ENCODE results near the gene MAPK10. TPM values are rescaled to one million over a fixed set of nuclear protein-coding genes. Genes with fewer than 3 reads are reported as not detected.

MAPK10 gene
- total and polyA plus RNA-seq, 2 experiments from 2014 or later: 3.6 to 8.1 TPM

DNA sequence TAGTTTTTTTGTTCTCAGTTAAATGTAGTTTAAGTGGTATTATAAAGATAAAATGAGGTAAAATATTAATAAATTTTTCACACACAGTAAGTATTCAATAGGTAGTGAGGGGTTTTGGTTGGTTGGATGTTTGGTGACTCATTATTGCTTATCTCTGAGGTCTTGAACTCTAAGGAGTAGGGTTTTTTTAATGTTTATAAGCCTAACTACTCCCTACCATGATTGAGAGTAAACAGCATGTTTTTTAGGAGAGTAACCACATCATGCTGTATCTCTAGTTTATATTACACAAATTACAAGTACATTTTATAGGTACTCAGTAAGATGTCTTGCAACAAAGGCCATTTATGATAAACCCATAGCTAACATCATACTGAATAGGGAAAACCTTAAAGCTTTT is 181.6 kb downstream of the MAPK10 start:
- Mint-ChIP-seq H3K36me3 (ENCODE audit: low read depth) (0 out of 3 replicates have a peak, but pooled peaks cover 2% of the 10 kb centered on the region), H3K4me3 (no peak overlapping the region), H3K9me3 (no peaks in the 10 kb centered on the region; the same call in 1 of the 3 replicates), H3K4me1 (no peaks in the 10 kb centered on the region), H3K27me3 (ENCODE audit: insufficient read depth, low read depth, poor library complexity) (peaks cover 1% of the 10 kb centered on the region), H3K27ac (no peak overlapping the region)
- Histone ChIP-seq H3K79me2 (replicated peaks; ENCODE audit: insufficient read depth) (no peaks in the 10 kb centered on the region), H2AFZ (no peak overlapping the region), H3K36me3 (ENCODE audit: insufficient read depth) (no peaks in the 10 kb centered on the region), H3K27ac (ENCODE audit: low read depth) (no peak overlapping the region), H3K9me2 (ENCODE audit: insufficient read depth) (no peaks in the 10 kb centered on the region), H3F3A (replicated peaks; ENCODE audit: low read depth) (no peaks in the 10 kb centered on the region), H3K4me1 (ENCODE audit: insufficient read depth) (no peaks in the 10 kb centered on the region), H3K4me3 (no peak overlapping the region), H4K20me1 (replicated peaks; ENCODE audit: insufficient read depth) (no peaks in the 10 kb centered on the region), H3K27me3 (ENCODE audit: insufficient read depth) (no peaks in the 10 kb centered on the region), H3K4me2 (no peak overlapping the region)
- ATAC-seq (no peak), DNase-seq (ENCODE audit: low spot score) (no peak)
- TF ChIP-seq JUNB (IDR thresholded peaks at IDR 0.05; ENCODE audit: unreplicated experiment) (no peak), STAT1 (IDR thresholded peaks at IDR 0.05; ENCODE audit: unreplicated experiment) (no peak), ZNF114 (CRISPR knock-in tag; IDR thresholded peaks at IDR 0.05) (no peak)

- no peak overlapping the region for H3K4me3 ChIP-seq
- DNase-seq (ENCODE audit: low spot score) (no peak), ATAC-seq (no peak)
- no peaks in the 10 kb centered on the region for H4K20me1 ChIP-seq (replicated peaks; ENCODE audit: insufficient read depth)
- no peaks in the 10 kb centered on the region for H3K27me3 ChIP-seq (ENCODE audit: insufficient read depth)
- H3K79me2 ChIP-seq (replicated peaks; ENCODE audit: insufficient read depth): no peaks in the 10 kb centered on the region
- Mint-ChIP-seq H3K36me3 (ENCODE audit: low read depth) (0 out of 3 replicates have a peak, but pooled peaks cover 2% of the 10 kb centered on the region), H3K9me3 (peaks cover 3% of the 10 kb centered on the region; the same call in 2 of the 3 replicates), H3K4me1 (no peaks in the 10 kb centered on the region), H3K27me3 (ENCODE audit: insufficient read depth, low read depth, poor library complexity) (peaks cover 1% of the 10 kb centered on the region), H3K4me3 (no peak overlapping the region), H3K27ac (no peak overlapping the region)
- H3K4me1 ChIP-seq (ENCODE audit: insufficient read depth): no peaks in the 10 kb centered on the region
- no peak overlapping the region for H3K27ac ChIP-seq (ENCODE audit: low read depth)
- H3F3A ChIP-seq (replicated peaks; ENCODE audit: low read depth): no peaks in the 10 kb centered on the region
- H3K36me3 ChIP-seq (ENCODE audit: insufficient read depth): no peaks in the 10 kb centered on the region
- no peak overlapping the region for H2AFZ ChIP-seq
- H3K9me2 ChIP-seq (ENCODE audit: insufficient read depth): no peaks in the 10 kb centered on the region
- H3K4me2 ChIP-seq: no peak overlapping the region
- TF ChIP-seq ZNF114 (CRISPR knock-in tag; IDR thresholded peaks at IDR 0.05) (no peak), JUNB (IDR thresholded peaks at IDR 0.05; ENCODE audit: unreplicated experiment) (no peak), STAT1 (IDR thresholded peaks at IDR 0.05; ENCODE audit: unreplicated experiment) (no peak), EZH2 (IDR thresholded peaks at IDR 0.05; ENCODE audit: low read depth, unreplicated experiment) (no peak), CREB1 (CRISPR knock-in tag; IDR thresholded peaks at IDR 0.05; ENCODE audit: low read depth) (no peak), REST (IDR thresholded peaks at IDR 0.05; ENCODE audit: unreplicated experiment) (no peak), POLR2AphosphoS5 (IDR thresholded peaks at IDR 0.05; ENCODE audit: low read depth) (no peak), ZNF331 (CRISPR knock-in tag; IDR thresholded peaks at IDR 0.05; ENCODE audit: low read depth) (no peak), EZH2phosphoT487 (IDR thresholded peaks at IDR 0.05; ENCODE audit: unreplicated experiment) (no peak), NANOG (IDR thresholded peaks at IDR 0.05; ENCODE audit: borderline replicate concordance) (no peak), ETS1 (IDR thresholded peaks at IDR 0.05) (no peak)
- TF ChIP-seq, protein P1, sequence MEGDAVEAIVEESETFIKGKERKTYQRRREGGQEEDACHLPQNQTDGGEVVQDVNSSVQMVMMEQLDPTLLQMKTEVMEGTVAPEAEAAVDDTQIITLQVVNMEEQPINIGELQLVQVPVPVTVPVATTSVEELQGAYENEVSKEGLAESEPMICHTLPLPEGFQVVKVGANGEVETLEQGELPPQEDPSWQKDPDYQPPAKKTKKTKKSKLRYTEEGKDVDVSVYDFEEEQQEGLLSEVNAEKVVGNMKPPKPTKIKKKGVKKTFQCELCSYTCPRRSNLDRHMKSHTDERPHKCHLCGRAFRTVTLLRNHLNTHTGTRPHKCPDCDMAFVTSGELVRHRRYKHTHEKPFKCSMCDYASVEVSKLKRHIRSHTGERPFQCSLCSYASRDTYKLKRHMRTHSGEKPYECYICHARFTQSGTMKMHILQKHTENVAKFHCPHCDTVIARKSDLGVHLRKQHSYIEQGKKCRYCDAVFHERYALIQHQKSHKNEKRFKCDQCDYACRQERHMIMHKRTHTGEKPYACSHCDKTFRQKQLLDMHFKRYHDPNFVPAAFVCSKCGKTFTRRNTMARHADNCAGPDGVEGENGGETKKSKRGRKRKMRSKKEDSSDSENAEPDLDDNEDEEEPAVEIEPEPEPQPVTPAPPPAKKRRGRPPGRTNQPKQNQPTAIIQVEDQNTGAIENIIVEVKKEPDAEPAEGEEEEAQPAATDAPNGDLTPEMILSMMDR (conservative IDR thresholded peaks at IDR 0.05; ENCODE audit: low read depth in 2 of 2): no peak
Observed at GRCh38 chr4:86174506-86174905, 185.3 kb downstream of the MAPK10 start.

Measured in GM23338 (cell line).